ENCODE data around the gene KRT85. TPM values are rescaled to one million over a fixed set of nuclear protein-coding genes. Genes with fewer than 3 reads are reported as not detected.

Gene KRT85
- total RNA-seq, 1 donor from 2014 or later, result not detected

DNA sequence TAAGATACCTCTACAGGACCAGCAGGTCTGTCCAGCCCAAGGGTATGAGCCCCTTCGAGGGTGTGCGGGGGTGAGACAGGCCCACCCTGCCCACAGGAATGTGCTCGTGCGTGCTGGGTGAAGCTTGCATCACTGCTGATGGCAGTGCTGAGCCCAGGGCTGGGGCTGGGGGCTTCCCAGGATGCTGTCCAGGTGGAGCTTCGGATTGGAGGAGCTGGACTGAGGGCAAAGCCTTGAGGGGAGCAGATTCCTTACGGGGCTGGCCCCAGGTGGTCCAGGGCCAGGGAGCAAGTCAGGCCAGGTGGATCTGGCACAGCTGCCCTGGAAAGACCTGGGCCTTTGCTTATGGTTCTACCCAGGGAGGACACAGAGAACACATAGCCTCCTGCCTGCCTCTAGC is 2.5 kb upstream of the KRT85 start:
- FAIRE-seq (no peak), DNase-seq (ENCODE audit: low read depth) (no peak)
- Histone ChIP-seq H3K4me3 (ENCODE audit: low read depth, low read length) (no peak overlapping the region), H3K27me3 (ENCODE audit: control insufficient read depth, insufficient read depth, low read length) (no peaks in the 10 kb centered on the region), H3K36me3 (ENCODE audit: control insufficient read depth, insufficient read depth, low read length) (no peaks in the 10 kb centered on the region)
- TF ChIP-seq, protein P1, sequence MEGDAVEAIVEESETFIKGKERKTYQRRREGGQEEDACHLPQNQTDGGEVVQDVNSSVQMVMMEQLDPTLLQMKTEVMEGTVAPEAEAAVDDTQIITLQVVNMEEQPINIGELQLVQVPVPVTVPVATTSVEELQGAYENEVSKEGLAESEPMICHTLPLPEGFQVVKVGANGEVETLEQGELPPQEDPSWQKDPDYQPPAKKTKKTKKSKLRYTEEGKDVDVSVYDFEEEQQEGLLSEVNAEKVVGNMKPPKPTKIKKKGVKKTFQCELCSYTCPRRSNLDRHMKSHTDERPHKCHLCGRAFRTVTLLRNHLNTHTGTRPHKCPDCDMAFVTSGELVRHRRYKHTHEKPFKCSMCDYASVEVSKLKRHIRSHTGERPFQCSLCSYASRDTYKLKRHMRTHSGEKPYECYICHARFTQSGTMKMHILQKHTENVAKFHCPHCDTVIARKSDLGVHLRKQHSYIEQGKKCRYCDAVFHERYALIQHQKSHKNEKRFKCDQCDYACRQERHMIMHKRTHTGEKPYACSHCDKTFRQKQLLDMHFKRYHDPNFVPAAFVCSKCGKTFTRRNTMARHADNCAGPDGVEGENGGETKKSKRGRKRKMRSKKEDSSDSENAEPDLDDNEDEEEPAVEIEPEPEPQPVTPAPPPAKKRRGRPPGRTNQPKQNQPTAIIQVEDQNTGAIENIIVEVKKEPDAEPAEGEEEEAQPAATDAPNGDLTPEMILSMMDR (IDR thresholded peaks at IDR 0.05; ENCODE audit: insufficient read depth, low read length, severe bottlenecking), result no peak

DNA sequence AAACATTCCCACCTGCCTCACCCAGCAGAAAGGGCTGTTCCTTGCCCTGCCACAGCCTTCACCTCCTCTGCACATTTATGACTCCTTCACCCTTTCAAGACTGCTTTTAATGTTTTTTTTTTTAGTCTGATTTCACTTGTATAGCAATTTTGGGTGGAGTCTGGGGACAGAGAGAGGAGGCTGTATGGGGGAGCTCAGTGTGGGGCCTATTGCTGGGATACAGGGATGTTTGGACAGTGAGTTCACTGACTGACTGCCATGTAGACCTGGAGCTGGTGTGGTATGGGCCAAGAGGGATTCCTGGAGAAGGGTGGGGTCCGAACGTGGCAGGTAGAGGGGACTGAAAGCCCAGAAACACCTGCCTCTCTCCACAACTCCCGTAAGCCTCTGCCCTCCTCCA is 1.9 kb upstream of the KRT85 start:
- no peak for DNase-seq (ENCODE audit: low read depth)
- no peak for FAIRE-seq
- Histone ChIP-seq H3K36me3 (ENCODE audit: control insufficient read depth, insufficient read depth, low read length) (no peaks in the 10 kb centered on the region), H3K4me3 (ENCODE audit: low read depth, low read length) (no peak overlapping the region), H3K27me3 (ENCODE audit: control insufficient read depth, insufficient read depth, low read length) (no peaks in the 10 kb centered on the region)
- TF ChIP-seq, protein P1 (IDR thresholded peaks at IDR 0.05; ENCODE audit: insufficient read depth, low read length, severe bottlenecking), result no peak

DNA sequence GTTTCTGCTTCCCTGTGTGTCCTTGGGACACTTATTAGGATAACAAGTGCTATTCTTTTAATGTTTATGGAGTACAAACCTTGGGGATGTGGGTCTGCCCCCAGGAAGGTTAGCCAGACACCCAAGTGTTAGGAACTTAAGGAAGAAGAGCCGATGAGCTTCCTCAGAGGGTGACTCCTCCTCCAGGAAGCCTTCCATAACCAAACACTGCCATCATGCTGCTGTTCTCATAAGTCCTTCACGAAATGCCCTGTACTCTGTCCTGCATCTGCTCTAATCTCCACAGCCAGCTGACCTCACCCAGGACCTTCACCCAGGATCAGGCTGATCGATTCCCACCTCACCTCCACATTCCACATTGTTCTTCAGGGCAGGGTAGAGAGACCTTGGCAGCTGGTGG is 1.2 kb upstream of the KRT85 start:
- FAIRE-seq, result peak; percentile 58
- Histone ChIP-seq H3K36me3 (ENCODE audit: control insufficient read depth, insufficient read depth, low read length) (no peaks in the 10 kb centered on the region), H3K27me3 (ENCODE audit: control insufficient read depth, insufficient read depth, low read length) (no peaks in the 10 kb centered on the region), H3K4me3 (ENCODE audit: low read depth, low read length) (no peak overlapping the region)
- DNase-seq (ENCODE audit: low read depth), result no peak
- TF ChIP-seq, protein P1 (IDR thresholded peaks at IDR 0.05; ENCODE audit: insufficient read depth, low read length, severe bottlenecking), result no peak

DNA sequence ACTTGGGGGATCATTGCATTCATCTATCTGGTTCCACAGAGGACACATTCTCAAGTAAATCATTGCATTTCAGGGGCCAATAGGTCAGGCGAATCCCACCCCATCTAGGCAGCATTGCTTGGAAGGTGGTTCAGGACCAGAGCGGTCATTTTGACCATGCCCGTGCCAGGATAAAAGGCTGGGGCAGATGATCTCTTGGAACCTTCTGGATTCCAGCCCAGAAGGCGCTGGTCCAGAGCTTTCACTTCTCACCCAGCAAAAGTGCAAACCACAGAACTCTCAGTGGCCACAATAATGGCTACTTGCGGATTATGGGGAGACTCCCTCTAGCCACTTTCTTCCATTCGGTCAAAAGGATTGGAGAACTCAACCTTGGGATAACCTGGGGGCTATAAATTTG is 595 bp upstream of the KRT85 start:
- Histone ChIP-seq H3K36me3 (ENCODE audit: control insufficient read depth, insufficient read depth, low read length) (no peaks in the 10 kb centered on the region), H3K27me3 (ENCODE audit: control insufficient read depth, insufficient read depth, low read length) (no peaks in the 10 kb centered on the region), H3K4me3 (ENCODE audit: low read depth, low read length) (no peak overlapping the region)
- DNase-seq (ENCODE audit: low read depth) (no peak), FAIRE-seq (no peak)
- TF ChIP-seq, protein P1 (IDR thresholded peaks at IDR 0.05; ENCODE audit: insufficient read depth, low read length, severe bottlenecking), result no peak

DNA sequence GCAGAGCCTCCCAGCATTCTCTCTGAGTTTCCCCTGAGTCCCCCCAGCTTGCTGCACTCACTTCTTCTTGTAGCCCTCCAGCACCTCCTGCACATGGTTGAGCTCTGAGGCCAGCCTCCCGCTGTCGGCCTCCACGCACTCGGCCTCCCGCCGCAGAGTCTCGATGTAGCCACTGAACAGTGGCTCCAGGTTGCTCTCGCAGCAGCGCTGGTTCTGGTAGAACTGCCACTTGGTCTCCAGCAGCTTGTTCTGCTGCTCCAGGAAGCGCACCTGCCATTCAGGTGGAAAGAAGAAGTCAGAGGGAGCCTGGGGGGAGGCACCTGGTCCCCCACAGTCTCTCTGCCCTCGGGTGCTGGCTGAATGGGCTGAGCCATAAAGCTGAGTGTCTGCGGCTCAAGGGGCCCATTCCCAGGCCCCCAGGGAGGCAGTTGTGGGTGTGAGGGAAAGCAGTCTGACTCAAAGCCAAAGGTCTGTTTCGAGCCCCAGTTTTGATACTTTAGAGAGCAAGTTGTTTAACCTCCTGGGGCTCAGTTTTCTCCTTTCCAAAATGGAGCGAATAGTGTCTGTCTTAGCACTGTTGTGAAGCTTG is 2.3 kb downstream of the KRT85 start:
- TF ChIP-seq, protein P1 (IDR thresholded peaks at IDR 0.05; ENCODE audit: insufficient read depth, low read length, severe bottlenecking), result no peak
- no peak overlapping the region for H3K4me3 ChIP-seq (ENCODE audit: low read depth, low read length)
- FAIRE-seq (no peak), DNase-seq (ENCODE audit: low read depth) (no peak)
- H3K36me3 ChIP-seq (ENCODE audit: control insufficient read depth, insufficient read depth, low read length), result no peaks in the 10 kb centered on the region
- no peaks in the 10 kb centered on the region for H3K27me3 ChIP-seq (ENCODE audit: control insufficient read depth, insufficient read depth, low read length)

DNA sequence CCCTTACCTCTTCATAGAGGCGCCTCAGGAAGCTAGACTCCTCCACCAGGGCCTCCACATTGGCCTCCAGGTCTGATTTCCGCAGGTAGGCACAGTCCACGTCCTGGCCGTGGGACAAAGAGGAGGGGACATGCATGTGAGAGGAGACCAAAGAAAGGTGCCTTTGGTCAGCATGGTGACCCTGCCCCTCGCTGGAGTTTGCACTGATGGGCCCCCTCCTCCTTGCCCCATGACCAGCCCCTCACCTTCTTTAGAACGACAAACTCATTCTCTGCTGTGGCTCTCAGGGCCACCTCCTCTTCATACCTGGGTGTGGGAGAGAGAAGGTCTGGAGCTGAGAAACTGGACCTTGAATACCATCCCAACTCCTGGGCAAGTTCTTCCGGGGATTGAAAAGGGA is 3.2 kb downstream of the KRT85 start:
- Histone ChIP-seq H3K4me3 (ENCODE audit: low read depth, low read length) (no peak overlapping the region), H3K36me3 (ENCODE audit: control insufficient read depth, insufficient read depth, low read length) (no peaks in the 10 kb centered on the region), H3K27me3 (ENCODE audit: control insufficient read depth, insufficient read depth, low read length) (no peaks in the 10 kb centered on the region)
- DNase-seq (ENCODE audit: low read depth), result no peak
- FAIRE-seq, result peak; percentile 66
- TF ChIP-seq, protein P1 (IDR thresholded peaks at IDR 0.05; ENCODE audit: insufficient read depth, low read length, severe bottlenecking), result no peak

Measured in bronchial epithelial cell (primary cell).